ENCODE results near the gene NLGN1. TPM values are rescaled to one million over a fixed set of nuclear protein-coding genes. Genes with fewer than 3 reads are reported as not detected.

Gene NLGN1
- total and polyA plus RNA-seq, 2 experiments from 2014 or later = 5.1 to 11.2 TPM

GRCh38 chr3:174253196-174253823 lies 855.8 kb downstream of the NLGN1 start:
- H3K27ac ChIP-seq = no peak overlapping the region
- no peak overlapping the region for H3K4me2 ChIP-seq
- no peaks in the 10 kb centered on the region for H3K9me3 ChIP-seq (ENCODE audit: low read depth)
- no peaks in the 10 kb centered on the region for H3K79me2 ChIP-seq
- H2AFZ ChIP-seq = no peak overlapping the region
- WGBS (ENCODE audit: low lambda C conversion rate, missing lambda C conversion rate) = 81% methylated on average over 3 of the region's 3 CpGs
- TF ChIP-seq EZH2 (IDR thresholded peaks at IDR 0.05; ENCODE audit: borderline replicate concordance) (no peak), CTCF (IDR thresholded peaks at IDR 0.05; ENCODE audit: poor library complexity) (no peak), EZH2phosphoT487 (IDR thresholded peaks at IDR 0.05; ENCODE audit: low read depth, severe bottlenecking, unreplicated experiment) (no peak)
- no peaks in the 10 kb centered on the region for H3K4me1 ChIP-seq (ENCODE audit: insufficient read depth)
- no peaks in the 10 kb centered on the region for H3K36me3 ChIP-seq (replicated peaks; ENCODE audit: insufficient read depth, low read depth)
- no peaks in the 10 kb centered on the region for H4K20me1 ChIP-seq (ENCODE audit: insufficient read depth, poor library complexity, severe bottlenecking)
- H3K9me2 ChIP-seq (replicated peaks; ENCODE audit: insufficient read depth) = no peaks in the 10 kb centered on the region
- no peak overlapping the region for H3K4me3 ChIP-seq
- no peak for DNase-seq (ENCODE audit: low spot score)
- H3K27me3 ChIP-seq = no peaks in the 10 kb centered on the region

GRCh38 chr3:174253940-174254339 lies 856.4 kb downstream of the NLGN1 start:
- Histone ChIP-seq H3K27me3 (no peaks in the 10 kb centered on the region), H3K4me1 (ENCODE audit: insufficient read depth) (no peaks in the 10 kb centered on the region), H3K27ac (no peak overlapping the region), H3K9me3 (ENCODE audit: low read depth) (no peaks in the 10 kb centered on the region), H3K79me2 (no peaks in the 10 kb centered on the region), H2AFZ (no peak overlapping the region), H3K4me3 (no peak overlapping the region), H3K36me3 (replicated peaks; ENCODE audit: insufficient read depth, low read depth) (no peaks in the 10 kb centered on the region), H4K20me1 (ENCODE audit: insufficient read depth, poor library complexity, severe bottlenecking) (no peaks in the 10 kb centered on the region), H3K4me2 (no peak overlapping the region), H3K9me2 (replicated peaks; ENCODE audit: insufficient read depth) (no peaks in the 10 kb centered on the region)
- TF ChIP-seq EZH2 (IDR thresholded peaks at IDR 0.05; ENCODE audit: borderline replicate concordance) = no peak
- no peak for TF ChIP-seq CTCF (IDR thresholded peaks at IDR 0.05; ENCODE audit: poor library complexity)
- TF ChIP-seq EZH2phosphoT487 (IDR thresholded peaks at IDR 0.05; ENCODE audit: low read depth, severe bottlenecking, unreplicated experiment) = no peak
- no peak for DNase-seq (ENCODE audit: low spot score)
- WGBS (ENCODE audit: low lambda C conversion rate, missing lambda C conversion rate) = 72% methylated on average over 4 of the region's 4 CpGs

GRCh38 chr3:174255454-174255853 lies 857.9 kb downstream of the NLGN1 start:
- WGBS (ENCODE audit: low lambda C conversion rate, missing lambda C conversion rate) = 97% methylated on average over 6 of the region's 6 CpGs
- Histone ChIP-seq H3K9me2 (replicated peaks; ENCODE audit: insufficient read depth) (no peaks in the 10 kb centered on the region), H3K79me2 (no peaks in the 10 kb centered on the region), H2AFZ (no peak overlapping the region), H3K9me3 (ENCODE audit: low read depth) (no peaks in the 10 kb centered on the region), H3K27ac (no peak overlapping the region), H3K4me2 (no peak overlapping the region), H3K27me3 (no peaks in the 10 kb centered on the region), H3K36me3 (replicated peaks; ENCODE audit: insufficient read depth, low read depth) (no peaks in the 10 kb centered on the region), H3K4me3 (no peak overlapping the region), H3K4me1 (ENCODE audit: insufficient read depth) (no peaks in the 10 kb centered on the region), H4K20me1 (ENCODE audit: insufficient read depth, poor library complexity, severe bottlenecking) (no peaks in the 10 kb centered on the region)
- no peak for DNase-seq (ENCODE audit: low spot score)
- TF ChIP-seq EZH2phosphoT487 (IDR thresholded peaks at IDR 0.05; ENCODE audit: low read depth, severe bottlenecking, unreplicated experiment) (no peak), EZH2 (IDR thresholded peaks at IDR 0.05; ENCODE audit: borderline replicate concordance) (no peak), CTCF (IDR thresholded peaks at IDR 0.05; ENCODE audit: poor library complexity) (no peak)

Data from hepatocyte (in vitro differentiated cells).